ENCODE data around the gene MOCS2.

The MOCS2 gene

GRCh38 chr5:53092242-53092641 is 17.3 kb downstream of the MOCS2 start:
- no peak for DNase-seq

GRCh38 chr5:53091289-53091688 is 18.3 kb downstream of the MOCS2 start:
- no peak for DNase-seq

- DNase-seq: peak in 1 of 2 experiments; percentile 4
Measured at GRCh38 chr5:53090229-53090628, 19.3 kb downstream of the MOCS2 start.

- no peak for DNase-seq
Measured at GRCh38 chr5:53089481-53089991, 20.0 kb downstream of the MOCS2 start.

GRCh38 chr5:53087621-53088121 is 21.9 kb downstream of the MOCS2 start:
- no peak for DNase-seq

- DNase-seq: no peak
Measured at GRCh38 chr5:53087171-53087570, 22.4 kb downstream of the MOCS2 start.

- DNase-seq: no peak
Measured at GRCh38 chr5:53084546-53085255, 24.9 kb downstream of the MOCS2 start.

- DNase-seq: no peak
Measured at GRCh38 chr5:53083927-53084326, 25.6 kb downstream of the MOCS2 start.

GRCh38 chr5:53080271-53080670 is 29.3 kb downstream of the MOCS2 start:
- DNase-seq: no peak

- DNase-seq: no peak
Measured at GRCh38 chr5:53076014-53076583, 33.5 kb downstream of the MOCS2 start.

- no peak for DNase-seq
Measured at GRCh38 chr5:53073348-53073747, 36.2 kb downstream of the MOCS2 start.

GRCh38 chr5:53071738-53072137 is 37.8 kb downstream of the MOCS2 start:
- no peak for DNase-seq

GRCh38 chr5:53071298-53071697 is 38.3 kb downstream of the MOCS2 start:
- DNase-seq: no peak

- no peak for DNase-seq
Measured at GRCh38 chr5:53069626-53070025, 39.9 kb downstream of the MOCS2 start.

GRCh38 chr5:53068291-53068836 is 41.2 kb downstream of the MOCS2 start:
- DNase-seq: no peak

GRCh38 chr5:53067641-53068040 is 41.9 kb downstream of the MOCS2 start:
- DNase-seq: no peak

- no peak for DNase-seq
Measured at GRCh38 chr5:53066088-53066487, 43.5 kb downstream of the MOCS2 start.

GRCh38 chr5:53063791-53064190 is 45.8 kb downstream of the MOCS2 start:
- DNase-seq: no peak

GRCh38 chr5:53063176-53063575 is 46.4 kb downstream of the MOCS2 start:
- DNase-seq: no peak

GRCh38 chr5:53059281-53059680 is 50.3 kb downstream of the MOCS2 start:
- no peak for DNase-seq

- no peak for DNase-seq
Measured at GRCh38 chr5:53055365-53055764, 54.2 kb downstream of the MOCS2 start.

GRCh38 chr5:53053364-53053763 is 56.2 kb downstream of the MOCS2 start:
- no peak for DNase-seq

- no peak for DNase-seq
Measured at GRCh38 chr5:53052499-53052898, 57.1 kb downstream of the MOCS2 start.

- no peak for DNase-seq
Measured at GRCh38 chr5:53048248-53048647, 61.3 kb downstream of the MOCS2 start.

Data from NCI-H526 (cell line).